SHP77 (cell line): ENCODE measurements around the gene NRXN3.
A peak's percentile ranks its signal among the peaks of the same experiment; 100 is the strongest.
"Not testable (repeated sequence)": the region's sequence is repeated elsewhere in the genome, so short reads cannot be mapped to it uniquely, and the experiment has no call there.

Experiments
- DNase-seq, 2 experiments: peaks; one replicate each; lab custom pipeline; 2025; lab: John Stamatoyannopoulos, UW

The NRXN3 gene

DNA sequence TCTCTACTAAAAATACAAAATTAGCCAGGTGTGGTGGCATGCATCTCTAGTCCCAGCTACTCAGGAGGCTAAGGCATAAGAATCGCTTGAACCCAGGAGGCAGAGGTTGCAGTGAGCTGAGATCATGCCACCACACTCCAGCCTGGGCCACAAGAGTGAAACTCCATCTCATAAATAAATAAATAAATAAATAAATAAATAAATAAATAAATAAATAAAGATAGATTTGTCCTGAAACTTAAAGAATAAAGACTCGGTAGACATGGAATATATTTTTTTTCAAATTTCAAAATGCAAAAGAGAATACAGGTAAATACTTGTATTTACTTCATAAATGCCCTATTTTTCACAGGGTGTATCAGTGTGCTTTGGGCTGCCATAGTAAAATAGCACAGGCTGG is 317.4 kb downstream of the NRXN3 start:
- not testable (repeated sequence) for DNase-seq

DNA sequence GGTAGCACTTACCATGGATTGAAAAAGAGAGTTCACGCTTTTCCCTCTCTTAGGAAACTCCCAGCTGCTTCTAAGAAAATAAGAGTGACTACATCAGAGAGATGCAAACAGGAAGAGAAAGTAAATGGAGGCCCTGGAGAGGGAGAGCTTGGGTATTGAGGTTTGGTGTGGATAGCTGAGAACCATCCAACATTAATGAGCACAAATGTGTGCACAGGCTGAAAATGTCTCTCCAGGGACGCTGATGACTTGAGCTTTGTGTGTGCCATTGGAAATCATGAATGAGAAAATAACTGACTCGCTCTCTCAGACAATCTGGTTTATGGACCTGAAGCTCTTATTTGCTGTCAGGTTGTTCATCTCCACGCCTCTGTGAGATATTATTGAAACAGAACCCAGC is 318.8 kb downstream of the NRXN3 start:
- DNase-seq: no peak

DNA sequence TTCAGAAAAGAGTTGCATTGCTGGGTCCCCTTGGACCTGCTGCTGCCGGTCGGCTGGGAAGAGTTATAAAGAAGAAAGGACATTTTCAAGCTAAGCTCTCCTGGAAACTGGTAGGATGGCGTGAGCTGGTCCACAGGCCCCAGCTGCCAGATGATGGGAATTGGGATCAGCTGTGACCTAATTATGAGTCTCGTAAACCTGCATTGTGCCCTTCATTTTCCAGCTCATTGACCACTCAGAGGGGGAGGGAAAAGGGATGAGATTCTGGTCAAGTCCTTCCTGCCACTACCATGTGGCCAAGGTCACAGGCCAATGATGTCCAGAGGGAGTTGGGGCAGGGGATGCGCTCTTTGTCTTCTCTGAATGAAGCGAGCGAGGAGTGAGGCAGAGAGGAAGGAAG is 320.9 kb downstream of the NRXN3 start:
- no peak for DNase-seq

DNA sequence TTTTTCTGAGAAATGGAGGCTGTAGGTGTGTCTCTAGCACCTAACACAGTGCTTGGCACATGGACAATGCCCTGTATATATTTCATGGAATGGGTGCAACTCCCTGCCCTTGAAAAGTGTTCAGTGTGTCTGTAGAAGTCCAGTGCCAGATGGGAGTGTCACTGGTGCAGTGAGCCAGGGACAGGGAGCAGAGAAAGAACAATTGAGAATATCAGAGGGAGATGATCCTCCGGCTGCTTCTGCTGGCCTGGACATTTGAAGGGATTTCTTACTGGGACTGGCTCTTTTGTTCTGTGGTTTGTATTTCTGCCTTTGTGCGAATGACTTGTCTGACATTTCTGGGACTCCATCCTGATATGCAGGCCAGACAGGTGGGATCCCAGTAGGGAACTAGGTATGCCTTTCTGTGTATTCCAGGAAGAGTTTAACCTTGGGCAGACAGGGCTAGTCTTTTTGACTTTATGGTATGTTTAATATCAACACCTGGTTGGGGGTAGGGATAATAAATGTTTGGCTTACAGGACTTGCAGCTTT is 328.0 kb downstream of the NRXN3 start:
- no peak for DNase-seq

DNA sequence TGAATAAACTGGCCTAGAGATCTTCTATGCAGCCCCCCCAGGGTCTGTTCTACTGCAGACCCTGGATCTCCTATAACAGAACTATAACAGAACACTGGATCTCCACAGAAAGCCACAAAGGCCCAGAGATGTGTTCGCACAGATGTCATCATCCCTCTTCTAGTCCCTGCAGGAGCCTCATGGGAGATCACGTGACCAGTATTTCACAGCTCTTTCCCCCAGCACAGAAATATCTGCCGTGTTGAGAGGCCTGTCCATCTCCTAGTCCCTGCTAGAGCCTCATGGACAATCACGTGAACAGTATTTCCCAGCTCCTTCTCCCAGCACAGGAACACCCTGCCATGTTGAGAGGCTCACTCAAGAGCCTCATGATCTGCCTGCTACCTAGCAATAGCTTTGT is 331.7 kb downstream of the NRXN3 start:
- no peak for DNase-seq

DNA sequence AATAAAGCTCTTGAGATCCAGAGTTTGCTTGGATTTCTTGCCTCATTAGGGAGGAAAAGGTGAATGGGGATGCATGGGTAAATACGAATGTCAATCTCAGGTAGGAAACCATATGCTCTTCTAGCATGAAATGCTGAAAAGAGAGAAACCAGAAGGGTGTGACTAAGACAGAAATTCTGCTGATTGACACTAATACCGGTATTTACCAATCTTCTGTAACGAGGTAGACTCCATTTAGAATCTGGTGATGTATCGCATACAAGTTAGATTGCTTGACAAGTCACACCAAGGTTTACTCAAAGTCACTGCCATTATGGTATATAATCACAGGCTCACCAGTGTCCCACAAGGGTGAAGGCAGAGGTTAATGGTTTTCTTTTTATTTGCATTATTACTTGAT is 337.9 kb downstream of the NRXN3 start:
- no peak for DNase-seq

DNA sequence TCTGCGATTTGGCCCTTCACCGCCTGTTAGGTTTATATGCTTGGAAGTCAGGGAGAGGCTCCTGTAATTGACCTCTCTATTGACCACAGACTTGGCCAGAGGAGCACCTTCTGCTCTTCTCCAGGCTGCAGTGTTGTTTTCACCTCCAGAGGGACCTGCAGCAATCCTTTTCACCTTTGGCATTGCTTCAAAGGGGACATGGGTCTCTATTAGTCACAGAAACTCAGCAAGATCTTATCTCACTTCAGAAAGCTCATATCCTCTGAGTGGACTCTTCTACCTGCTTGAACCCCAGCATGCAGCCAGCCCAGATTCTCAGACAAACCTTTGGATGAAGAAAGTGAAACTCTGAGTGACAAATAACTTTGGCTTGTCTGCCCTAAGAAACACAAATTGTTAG is 339.3 kb downstream of the NRXN3 start:
- no peak for DNase-seq

DNA sequence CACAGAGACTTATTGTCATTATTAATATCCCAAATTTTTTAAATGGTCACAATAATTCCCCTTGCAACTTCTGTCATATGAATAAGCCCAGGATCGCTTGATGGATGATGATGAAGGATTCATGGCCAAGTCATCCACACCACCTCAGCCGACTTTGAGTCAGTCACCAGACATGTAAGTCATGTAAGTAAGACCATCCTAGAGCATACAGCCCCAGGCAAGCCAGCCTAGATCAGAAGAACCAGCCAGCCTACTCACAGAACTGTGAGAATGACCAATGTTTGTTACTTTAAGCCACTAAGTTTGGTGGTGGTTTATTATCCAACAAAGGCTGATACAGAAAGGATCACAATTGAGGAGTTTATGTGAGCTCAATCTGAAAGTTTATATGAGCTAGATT is 341.8 kb downstream of the NRXN3 start:
- DNase-seq: no peak

DNA sequence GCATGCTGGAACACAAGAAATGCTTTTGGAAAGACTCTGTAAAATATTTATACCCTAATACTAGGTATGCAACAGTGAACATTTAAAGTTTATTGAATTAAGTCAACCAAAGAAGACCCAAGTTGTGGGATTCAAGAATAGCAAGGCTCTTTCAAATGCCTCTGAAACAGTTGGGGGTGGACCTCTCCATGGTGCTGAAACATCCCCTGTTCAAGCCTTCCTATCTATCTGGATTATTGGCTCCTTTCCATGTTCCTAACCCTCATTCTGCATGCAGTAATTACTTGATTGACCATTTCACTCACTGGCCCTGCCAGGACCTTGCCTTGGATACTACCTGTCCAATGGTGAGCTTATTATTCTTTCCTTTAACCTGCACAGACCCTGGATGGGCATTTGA is 349.7 kb downstream of the NRXN3 start:
- no peak for DNase-seq

DNA sequence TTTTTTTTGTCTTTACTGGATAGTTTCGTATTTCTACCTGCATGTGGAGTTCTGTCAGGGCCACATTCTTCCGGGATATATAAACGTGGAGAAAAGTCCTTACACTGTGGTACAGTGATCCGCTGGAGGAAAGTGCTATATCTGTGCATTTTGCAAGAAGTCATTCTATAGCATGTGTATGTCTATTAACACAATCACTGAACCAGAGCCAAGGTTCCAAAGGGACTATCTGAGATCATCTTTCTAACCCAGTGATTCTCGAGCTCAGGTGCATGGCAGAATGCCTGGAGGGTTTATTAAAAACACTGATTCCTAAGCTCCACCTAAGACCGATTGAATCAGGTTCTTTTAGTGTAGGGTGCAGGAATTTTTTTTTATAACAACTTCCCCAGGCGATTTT is 354.0 kb downstream of the NRXN3 start:
- no peak for DNase-seq

DNA sequence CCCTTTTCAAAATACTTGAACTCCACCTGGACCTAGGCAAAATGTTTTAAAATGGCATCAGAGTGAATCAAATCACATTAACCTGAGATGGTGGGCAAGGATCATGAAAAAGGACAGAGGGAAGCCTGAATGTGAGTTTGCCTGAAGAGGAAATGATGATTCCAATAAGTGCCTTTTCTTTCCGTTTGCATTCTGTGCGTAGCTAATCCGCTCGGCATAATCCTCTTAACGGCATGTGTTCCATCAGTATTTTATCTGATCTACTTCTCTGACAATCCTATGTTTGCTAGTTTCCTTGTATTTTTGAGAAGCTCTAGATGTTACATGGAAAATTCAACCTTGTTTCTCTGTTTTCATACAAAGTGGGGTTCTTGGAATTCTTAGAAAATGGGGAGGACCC is 354.6 kb downstream of the NRXN3 start:
- no peak for DNase-seq

DNA sequence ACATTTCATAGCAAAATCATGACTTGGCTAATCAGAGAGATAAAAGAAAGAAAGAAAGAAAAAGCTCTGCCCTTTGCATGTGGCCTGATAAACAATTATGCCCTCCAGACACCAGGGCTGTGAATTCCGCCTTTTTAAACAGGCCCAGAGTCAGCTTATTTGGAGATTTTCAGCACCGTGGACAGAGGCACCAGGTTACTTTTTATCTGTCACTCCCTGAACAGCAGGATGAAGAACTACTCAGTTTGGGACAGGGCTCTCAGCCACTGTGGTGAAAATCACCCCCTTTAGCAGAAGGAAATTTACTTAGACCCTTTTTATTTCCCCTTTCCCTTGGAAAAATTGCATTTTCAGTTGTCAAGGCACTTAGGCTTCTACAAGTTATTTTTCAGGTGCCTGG is 359.9 kb downstream of the NRXN3 start:
- DNase-seq: no peak

DNA sequence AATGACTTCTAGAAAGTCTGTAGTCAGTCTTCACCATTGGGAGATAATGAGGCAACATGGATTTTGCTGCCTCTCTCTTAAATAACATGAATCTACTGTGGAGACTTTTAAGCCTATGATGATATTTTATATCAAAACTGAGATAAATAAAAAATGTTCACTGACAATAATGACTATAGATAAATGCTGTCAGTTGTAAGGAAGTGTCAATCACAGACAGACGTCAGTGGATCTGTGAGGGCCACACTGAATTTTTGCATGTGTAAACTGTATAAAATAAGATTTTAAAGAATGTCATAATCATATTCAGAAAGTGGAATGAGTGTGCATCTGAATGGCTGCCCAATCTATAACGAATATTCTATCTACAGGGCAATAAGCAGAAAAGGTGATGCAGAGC is 364.0 kb downstream of the NRXN3 start:
- DNase-seq: no peak

DNA sequence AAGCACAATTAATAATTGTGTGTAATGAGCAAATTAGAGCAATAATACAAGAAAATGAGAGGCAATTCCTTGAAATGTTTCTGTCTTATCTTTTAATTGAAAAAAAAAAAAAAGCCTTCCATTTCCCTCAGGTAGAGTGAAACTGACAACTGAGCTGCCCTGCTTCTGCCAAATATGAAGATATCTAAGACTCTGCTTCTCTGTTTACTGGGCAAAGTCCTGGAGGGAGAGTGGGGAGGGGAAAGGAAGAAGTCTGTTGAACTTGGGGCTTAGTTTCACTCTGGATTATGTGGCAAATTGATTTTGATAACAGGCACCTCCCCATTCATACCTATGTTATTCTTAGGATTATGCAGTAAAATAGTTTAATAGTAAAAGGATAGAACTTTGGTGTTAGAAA is 364.9 kb downstream of the NRXN3 start:
- DNase-seq: no peak

DNA sequence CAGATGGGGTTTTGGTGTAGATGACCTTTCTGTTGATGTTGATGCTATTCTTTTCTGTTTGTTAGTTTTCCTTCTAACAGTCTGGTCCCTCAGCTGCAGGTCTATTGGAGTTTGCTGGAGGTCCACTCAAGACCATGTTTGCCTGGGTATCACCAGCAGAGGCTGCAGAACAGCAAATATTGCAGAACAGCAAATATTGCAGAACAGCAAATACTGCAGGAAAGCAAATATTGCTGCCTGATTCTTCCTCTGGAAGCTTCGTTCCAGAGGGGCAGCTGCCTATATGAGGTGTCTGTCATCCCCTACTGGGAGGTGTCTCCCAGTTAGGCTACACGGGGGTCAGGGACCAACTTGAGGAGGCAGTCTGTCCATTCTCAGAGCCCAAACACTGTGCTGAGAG is 371.6 kb downstream of the NRXN3 start:
- not testable (repeated sequence) for DNase-seq

DNA sequence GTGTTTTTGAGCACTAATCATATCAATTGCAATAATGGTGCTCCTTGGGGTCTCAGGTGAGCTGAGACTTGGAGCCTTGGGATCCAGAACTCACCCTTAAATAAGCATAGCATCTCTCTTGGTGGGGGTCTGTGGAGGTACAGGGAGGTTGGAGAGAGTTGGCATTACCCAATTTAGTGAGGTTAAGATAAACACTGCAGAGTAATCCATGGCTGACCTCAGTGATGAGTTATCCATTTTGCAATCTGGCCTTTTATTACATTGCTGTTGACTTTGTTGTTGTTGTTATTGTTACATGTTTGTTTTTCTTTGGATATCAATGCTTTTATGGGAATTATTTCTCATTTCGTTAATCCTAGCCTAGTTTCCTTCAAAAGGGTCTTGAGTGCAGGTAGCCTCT is 373.3 kb downstream of the NRXN3 start:
- no peak for DNase-seq

DNA sequence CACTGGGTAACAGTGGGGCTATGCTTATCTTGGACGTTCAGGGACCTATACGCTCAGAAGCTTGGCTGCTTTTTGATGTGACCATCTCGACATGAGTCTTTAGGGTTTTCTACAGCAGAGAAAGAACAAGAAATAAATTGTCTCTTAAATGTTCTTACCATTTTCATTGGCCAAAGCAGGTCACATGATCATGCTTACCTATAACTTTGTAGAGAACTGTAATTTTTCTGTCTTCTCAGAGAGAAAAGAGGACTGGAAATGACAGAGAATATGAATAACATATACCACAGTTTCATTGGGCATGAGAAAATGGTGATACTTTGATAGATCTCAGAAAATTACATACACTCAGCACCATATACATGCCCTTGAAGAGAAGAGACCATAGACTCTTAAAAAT is 390.9 kb downstream of the NRXN3 start:
- no peak for DNase-seq

DNA sequence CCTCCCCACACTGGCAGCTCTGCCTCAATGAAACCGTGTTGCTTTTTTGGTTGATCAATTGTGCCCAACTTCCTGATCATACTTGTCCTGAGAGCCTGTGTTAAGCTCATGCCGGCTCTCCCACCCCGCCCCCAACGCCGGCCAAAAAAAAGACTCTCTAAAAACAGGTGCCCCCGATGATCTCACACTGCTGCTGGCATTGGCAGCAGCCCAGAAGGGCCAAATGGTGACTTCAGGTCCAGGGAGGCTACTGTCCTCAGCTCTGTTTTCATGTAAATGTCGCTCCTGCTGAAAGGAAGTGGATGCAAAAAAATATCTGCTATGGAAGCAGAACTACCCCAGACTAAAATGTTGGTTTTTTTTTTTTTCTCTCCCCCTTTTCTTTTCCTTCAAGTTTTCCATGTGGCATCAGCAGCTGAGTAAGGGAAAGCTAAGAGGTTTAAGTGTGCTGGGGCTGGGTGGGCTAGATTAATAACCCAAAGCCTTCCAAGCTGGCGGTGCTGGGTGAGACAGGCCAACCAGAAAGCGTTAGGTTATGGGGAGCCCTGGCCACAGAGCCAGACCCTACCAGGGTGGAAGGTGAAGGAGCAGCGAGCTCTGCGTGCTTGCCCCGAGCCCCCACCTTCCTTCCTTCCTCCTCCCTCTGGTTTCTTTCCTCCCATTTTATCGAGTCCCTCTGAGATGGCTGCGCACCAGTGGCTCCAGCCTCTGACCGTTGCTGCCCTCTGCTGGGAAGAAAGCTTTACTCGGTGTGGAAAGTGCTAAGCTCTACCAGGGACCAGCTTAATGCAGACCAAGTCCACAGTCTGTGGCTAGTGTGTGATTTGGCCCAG is 396.1 kb downstream of the NRXN3 start:
- peak; percentile 58 to 59 for DNase-seq

DNA sequence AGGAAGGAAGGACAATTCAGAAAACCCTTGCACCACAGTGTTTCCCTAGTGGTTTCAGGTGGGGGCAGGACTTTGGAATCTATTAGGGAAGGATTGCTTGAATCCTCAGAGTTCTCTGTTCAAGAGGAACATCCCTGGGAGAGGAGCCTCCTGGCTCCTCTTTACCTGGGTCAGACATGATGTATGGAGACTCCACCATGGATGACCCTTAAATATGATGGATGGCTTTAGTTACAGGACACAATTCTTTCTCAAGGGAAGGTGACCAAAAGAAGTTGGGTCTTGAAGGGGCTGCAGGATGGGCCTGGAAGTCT is 396.6 kb downstream of the NRXN3 start:
- DNase-seq: no peak

DNA sequence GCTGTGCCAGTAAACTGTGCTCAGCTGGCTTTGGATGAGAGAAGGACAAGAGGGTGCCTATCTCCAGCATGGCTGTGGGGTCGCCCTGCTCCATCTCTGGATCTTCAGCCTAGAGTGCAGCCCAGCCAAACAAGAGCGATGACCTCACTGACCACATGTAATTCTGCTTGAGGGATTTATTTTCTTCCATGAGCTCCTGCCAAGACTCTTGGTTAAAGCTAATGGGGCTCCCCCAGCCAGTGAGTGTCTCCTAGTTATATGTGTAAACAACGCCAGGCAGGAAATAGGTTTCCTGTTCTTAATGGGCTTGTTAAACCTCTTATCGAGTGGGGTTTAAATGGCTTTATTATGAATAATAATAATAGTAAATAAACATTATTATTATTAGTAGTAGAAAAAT is 397.2 kb downstream of the NRXN3 start:
- no peak for DNase-seq

DNA sequence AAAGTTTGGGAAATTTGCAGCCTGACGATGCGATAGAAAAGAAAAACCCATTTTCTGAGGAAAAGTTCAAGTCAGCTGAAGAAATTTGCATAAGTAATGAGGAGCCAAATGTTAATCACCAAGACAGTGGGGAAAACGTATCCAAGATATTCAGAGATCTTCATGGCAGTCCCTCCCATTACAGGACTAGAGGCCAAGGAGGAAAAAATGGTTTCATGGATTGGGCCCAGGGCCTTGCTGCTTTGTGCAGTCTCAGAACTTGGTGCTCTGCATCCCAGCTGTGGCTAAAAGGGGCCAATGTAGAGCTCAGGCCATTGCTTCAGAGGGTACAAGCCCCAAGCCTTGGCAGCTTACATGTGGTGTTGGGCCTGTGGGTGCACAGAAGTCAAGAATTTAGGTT is 403.6 kb downstream of the NRXN3 start:
- DNase-seq: not testable (repeated sequence)

DNA sequence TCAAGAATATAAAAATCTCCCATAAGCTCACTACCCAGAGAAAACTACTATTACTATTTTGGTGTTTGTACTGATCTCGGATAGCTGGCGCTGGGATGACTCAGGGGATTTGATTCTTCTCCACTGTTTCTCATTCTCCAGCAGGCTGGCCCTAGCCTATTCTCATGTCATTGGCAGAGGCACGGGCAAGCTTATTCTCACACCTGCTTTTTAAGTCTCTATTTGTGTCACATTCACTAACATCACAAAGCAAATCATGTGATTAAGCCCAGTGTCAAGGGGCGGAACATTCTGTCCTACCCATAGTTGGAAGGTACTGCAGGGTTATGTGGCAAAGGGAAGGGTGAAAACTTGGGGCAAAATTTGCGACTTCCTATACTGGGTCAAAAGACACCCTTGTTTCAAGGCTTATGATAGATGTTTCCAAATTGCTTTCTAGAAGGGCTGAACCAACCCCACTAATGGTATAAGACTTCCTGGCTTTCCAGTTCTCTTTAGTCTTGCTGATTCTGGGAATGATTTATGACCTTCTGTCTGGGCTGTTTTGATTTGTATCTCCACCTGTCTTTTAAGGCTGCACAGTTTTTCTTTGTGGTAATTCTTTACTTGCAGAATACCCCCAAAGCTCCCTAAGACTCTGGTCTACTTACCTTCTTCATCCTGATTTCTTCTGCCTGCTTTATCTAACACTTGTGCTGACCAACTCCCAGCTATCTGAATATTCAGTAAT is 406.4 kb downstream of the NRXN3 start:
- DNase-seq: no peak

DNA sequence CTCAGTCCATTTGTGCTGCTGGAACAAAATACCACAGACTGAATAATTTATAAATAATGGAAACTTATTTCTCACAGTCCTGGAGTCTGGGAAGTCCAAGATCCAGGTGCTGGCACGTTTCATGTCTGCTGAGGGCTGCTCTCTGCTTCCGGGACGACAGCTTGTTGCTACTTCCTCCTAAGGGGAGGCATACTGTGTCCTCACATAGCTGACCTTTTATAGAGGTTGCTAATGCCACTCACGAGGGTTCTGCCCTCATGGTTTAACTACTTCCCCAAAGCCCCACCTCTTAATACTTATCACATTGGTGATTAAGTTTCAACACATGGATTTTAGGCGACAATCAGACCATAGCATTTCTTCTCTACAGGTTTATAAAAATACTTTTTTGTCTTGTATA is 411.1 kb downstream of the NRXN3 start:
- DNase-seq: no peak

DNA sequence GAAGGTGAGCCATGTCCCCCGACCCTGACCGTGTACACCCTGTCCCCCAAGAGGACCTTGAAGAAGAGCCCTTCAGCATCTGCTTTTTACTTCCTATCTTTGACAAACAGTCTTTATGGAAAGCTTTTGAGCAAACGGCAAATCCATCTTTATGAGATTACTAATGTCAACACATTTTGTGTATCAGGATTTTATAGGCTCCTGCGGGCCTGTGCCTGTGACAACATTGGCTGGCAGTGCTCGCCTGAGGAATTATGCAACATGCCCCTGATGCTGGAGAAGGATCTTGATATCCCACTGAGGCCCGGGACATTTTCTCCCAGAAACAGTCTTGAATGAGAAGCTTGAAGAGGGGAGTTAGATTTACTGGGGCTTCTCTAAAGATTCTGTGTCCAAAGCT is 416.5 kb downstream of the NRXN3 start:
- DNase-seq: no peak
